Ovary (tissue), 3 donors: ENCODE data around the gene CNTN5.

ENCODE experiments used
- POLR2A ChIP-seq: fragments of 450-650 bp; IDR thresholded peaks from one replicate; pipeline ENCODE4 v1.6.1; 2017; ENCODE audit warnings: antibody characterized with exemption, mild to moderate bottlenecking, moderate library complexity
- TF ChIP-seq, protein P1 (sequence below), 3 donors: fragments of 450-650 bp in 2 of 3; fragments of 200-600 bp in 1 of 3; IDR thresholded peaks; one replicate each; pipeline versions ENCODE4 v1.5.1 to v1.8.0; 2016 to 2022; ENCODE audit warnings: antibody characterized with exemption in 3 of 3, mild to moderate bottlenecking in 1 of 3
- donor health status: DM: no; HTN: no; CAD: no.

DNA sequence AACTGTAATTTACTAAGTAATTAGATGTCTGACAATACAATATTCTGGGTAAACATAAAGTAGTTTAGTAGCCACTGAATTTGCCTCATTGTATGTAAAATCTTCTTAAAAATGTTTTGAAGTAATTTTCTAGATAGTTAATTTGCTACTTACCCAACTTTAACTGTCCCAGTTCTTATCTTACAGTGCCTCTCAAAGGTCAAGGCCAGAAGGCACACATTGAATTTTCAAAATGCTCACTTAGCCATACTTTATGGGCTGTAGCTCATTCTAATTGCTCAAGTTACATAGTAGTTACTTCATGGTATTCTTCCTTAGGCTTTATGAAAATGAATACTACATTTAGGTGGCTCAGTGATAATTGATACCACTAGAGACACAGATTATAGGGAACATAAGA is 666.6 kb downstream of the CNTN5 start:
- TF ChIP-seq, protein P1, sequence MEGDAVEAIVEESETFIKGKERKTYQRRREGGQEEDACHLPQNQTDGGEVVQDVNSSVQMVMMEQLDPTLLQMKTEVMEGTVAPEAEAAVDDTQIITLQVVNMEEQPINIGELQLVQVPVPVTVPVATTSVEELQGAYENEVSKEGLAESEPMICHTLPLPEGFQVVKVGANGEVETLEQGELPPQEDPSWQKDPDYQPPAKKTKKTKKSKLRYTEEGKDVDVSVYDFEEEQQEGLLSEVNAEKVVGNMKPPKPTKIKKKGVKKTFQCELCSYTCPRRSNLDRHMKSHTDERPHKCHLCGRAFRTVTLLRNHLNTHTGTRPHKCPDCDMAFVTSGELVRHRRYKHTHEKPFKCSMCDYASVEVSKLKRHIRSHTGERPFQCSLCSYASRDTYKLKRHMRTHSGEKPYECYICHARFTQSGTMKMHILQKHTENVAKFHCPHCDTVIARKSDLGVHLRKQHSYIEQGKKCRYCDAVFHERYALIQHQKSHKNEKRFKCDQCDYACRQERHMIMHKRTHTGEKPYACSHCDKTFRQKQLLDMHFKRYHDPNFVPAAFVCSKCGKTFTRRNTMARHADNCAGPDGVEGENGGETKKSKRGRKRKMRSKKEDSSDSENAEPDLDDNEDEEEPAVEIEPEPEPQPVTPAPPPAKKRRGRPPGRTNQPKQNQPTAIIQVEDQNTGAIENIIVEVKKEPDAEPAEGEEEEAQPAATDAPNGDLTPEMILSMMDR (IDR thresholded peaks at IDR 0.05): no peak
- TF ChIP-seq POLR2A: no peak
